ENCODE data around the gene PFKFB4.
A peak's percentile ranks its signal among the peaks of the same experiment; 100 is the strongest.

The PFKFB4 gene

DNA sequence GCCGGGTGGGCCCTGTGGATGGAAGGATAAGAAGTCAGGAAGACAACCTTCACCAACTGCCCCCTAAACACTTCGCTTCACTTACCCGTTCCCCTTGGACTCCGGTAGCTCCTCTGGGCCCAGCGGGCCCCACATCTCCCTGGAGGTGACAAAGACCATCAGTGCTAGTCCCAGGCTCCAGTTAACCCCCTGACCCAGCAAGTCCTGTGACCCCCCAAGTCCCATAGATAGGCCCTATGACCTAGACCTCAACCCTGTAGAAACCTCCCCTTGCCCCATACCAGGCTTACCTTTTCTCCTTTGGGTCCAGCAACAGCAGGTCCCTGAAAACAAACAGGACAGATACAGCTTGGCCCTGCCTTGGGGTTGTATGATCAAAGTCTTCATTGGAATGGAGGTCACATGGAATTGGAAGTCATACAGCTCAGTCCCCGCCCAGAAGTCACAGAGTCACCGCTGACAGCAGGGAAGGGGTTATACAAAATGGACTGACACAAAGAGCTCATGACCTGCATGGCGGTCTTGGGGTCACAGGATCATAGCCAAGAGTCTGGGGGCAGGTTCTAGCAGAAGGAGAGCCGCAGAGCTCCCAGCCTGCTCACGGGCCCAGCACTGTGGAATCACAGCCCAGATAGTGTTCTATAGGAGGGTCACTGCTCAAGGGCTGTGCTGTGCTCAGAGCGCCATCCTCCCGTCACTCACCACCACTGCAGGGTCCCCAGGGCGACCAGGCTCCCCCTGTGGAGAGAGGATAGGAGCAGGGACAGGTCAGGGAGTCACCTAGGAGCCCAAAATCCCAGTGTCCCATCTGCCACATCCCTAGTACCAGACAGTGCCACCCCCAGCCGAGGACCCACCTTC lies 25.2 kb upstream of the PFKFB4 start:
- no peak for DNase-seq

DNA sequence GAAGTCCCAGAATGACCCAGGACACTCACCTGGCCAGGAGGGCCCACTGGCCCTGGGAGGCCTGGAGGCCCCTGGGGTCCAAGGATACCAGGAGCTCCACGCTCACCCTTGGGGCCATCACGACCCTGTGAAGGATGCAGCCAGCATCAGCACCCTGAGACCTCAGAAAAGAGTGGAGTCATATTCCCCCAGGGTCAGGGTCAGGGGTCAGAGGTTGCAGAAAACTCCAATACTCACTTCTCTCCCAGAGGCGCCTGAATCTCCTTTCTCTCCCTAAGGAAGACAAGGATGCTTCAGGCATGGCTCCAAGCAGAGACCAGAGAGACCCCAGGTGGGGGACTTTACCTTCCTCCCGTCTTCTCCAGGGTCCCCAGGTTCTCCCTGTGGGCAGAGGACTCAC lies 20.0 kb upstream of the PFKFB4 start:
- DNase-seq: no peak

DNA sequence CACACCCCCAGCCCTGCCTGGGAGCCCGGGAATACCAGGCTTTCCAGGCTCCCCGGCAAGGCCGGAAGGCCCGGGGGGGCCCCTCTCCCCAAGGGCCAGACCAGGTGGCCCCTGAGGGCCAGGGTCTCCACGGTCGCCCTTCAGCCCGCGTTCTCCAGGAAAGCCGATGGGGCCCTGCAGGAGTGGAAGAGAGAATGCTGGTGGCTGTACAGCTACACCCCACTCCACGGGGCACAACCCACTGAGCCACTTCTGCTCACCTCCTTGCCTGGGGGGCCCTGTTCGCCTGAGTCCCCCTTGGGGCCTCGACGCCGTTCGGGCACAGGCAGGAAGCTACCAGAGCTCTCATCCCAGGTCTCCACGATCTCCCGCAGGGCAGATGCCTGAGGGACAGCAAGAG lies 18.8 kb upstream of the PFKFB4 start:
- DNase-seq: no peak

DNA sequence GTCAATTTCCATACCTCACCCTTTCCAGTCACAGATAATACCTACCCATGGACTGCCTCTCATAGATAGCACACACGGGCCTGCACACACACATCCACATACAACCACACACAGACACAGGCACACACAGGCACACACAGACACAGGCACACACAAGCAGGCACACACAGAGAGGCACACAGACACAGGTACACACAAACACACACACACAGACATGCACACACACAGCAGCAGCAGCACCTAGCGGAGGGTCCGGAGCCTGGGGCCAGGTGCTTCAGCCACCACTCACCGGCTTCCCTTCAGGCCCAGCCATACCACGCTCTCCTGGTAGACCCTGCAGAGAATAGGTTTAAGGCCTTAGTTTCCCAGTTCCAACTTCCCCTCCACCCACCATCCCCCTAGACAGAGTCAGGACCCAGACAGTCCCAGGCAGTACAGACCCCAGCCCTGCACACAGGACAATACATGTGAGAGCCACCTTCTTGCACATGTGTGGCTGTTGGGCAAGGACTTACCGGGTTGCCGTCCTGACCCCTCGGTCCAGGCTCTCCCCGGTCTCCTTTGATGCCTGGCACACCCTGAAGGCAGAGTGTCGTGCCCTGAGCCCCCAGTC lies 17.5 kb upstream of the PFKFB4 start:
- DNase-seq: no peak

DNA sequence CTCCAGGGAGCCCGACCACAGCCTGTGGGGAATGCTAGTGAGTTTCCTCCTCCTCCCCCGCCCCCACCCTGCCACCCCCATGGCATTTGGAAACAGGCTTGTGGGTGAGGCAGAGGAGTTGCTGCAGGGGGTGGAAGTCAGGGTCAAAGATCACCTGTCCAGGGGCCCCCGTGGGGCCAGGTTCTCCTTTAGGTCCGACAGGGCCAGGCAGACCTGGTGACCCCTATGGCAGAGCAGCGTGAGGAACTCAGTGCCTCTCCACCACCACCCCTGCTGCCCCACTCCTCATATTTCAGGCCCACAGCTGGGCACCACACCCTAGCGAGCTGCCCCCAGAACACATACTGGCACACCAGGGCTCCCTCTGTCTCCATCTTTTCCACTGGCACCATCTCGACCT lies 15.9 kb upstream of the PFKFB4 start:
- DNase-seq: no peak

DNA sequence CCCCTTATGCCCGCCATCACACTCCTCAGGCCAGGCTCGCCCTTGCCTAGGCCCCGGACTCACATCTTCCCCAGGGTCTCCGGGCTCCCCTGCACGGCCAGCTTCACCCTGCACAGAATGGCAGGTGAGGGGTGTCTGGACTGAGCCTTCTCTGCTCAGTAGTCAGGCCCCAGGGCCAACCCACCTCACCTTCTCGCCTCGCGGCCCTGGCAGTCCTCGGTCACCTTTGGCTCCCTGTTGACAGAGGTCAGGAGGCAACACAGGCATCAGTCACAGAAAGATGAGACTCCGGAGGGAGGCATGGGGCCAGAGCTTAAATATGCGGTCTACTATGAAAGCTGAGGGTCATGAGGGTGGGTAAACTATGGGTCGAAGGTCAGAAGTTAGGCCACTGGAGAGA lies 15.3 kb upstream of the PFKFB4 start:
- no peak for DNase-seq

DNA sequence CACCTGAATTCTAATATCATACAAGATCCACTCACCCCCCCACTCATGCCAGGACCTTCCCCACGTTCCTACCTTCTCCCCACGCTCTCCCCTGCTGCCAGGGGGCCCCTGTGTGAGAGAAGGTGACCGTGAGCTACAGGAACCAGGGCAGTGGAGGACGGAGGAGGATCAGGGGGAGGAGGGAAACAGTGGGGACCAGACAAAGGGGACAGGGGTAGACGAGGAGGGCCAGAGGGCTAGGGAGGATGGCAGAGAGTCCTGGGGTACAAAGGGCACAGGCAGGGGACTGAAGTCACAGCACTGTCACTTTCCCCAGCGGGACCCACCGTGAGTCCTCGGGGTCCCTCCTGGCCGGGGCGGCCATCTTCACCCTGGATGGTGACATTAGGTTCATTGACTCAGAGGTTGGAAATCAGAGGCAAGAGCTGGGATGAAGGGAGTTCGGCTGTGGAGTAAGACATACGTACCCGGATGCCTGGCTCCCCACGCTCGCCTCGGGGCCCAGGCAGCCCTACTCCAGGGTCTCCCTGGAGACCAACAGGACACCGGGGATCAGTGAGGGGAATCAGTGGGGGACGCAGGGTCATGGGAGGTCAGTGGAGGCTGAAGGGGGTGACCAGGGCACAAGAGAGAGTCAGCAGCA lies 13.3 kb upstream of the PFKFB4 start:
- no peak for DNase-seq

DNA sequence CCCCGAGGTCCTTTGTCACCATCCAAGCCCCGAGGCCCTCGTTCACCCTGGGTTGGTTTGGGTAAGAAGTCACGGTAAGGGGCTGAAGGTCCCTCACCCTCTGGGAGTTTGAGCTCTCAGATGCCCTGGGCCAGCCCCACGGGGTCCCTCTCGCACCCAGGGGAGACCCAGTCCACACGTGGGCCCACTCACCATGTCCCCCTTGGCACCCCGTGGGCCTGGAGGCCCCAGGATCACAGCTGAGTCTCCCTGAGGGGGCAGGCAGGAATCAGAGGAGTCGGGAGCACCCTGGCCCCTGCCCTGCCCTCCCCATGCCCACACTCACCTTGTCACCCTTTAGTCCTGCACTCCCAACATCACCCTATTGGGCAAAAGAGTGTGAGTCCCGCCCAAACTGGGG lies 12.8 kb upstream of the PFKFB4 start:
- no peak for DNase-seq

DNA sequence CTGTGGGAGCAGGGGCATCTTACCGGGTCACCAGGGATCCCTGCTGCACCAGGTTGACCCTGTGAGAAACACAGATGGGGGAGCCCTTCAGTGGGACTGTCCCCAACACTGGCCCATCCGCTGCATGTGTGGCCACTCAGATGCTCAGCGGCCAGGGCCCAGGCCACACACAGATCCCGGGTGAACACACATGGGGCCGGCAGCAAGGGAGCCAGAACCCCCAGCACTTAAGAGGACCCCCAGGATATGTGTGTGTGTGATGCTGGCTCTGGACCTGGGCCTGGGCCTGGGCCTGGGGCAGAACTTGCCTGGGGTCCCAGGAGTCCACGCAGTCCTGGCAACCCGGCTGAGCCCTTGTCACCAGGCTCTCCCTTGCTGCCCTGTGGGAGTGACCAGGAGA lies 11.9 kb upstream of the PFKFB4 start:
- no peak for DNase-seq

DNA sequence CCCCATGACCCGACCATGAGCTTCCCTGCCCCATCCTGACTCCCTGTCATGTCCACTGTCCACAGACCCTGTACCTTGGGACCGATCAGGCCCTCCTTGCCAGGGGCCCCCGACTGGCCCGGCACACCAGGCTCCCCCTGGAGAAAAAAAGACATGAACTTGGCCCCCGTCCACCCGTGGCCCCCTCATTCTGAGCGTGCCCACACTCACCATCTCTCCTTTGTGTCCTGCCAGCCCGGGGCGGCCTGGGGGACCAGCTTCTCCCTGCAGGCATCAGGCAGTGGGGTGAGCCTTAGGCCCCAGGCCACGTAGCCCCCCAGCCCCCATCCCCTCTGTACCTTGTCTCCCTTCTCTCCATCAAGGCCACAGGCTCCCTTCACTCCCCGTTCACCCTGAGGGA lies 10.9 kb upstream of the PFKFB4 start:
- DNase-seq: no peak

DNA sequence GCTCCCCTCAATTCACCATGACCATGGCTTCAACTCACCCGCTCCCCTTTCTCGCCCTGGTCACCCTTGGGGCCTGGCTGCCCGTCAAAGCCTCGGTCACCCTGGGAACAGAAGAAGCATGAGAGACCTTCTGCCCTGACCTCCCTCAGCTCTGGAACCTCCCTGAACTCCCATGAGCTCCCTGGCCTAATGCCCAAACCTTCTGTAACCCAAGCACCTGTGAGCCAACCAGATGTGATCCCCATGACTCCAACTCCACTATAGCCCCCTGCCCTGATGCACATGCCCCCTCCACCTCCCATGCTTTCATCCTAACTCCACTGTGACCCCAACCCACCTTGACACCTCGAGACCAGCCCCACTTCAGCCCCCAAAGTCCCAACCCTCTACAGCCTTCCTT lies 10.5 kb upstream of the PFKFB4 start:
- peak; percentile 64 for DNase-seq

DNA sequence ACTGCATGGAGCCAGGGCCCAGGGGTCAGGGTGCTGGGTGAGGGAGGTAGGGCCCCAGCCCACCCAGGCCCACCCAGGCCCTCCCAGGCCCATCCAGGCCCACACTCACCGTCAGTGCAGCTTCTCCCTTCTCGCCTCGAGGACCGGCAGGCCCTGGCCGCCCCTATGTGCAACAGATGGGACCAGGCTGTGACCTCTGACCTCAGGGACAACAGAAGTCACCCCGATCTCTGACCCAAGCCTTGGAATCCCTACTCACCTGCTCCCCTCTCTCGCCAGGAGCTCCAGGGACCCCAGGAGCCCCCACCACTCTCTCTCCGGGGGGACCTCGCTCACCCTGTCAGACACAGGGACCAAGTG lies 9.8 kb upstream of the PFKFB4 start:
- no peak for DNase-seq

DNA sequence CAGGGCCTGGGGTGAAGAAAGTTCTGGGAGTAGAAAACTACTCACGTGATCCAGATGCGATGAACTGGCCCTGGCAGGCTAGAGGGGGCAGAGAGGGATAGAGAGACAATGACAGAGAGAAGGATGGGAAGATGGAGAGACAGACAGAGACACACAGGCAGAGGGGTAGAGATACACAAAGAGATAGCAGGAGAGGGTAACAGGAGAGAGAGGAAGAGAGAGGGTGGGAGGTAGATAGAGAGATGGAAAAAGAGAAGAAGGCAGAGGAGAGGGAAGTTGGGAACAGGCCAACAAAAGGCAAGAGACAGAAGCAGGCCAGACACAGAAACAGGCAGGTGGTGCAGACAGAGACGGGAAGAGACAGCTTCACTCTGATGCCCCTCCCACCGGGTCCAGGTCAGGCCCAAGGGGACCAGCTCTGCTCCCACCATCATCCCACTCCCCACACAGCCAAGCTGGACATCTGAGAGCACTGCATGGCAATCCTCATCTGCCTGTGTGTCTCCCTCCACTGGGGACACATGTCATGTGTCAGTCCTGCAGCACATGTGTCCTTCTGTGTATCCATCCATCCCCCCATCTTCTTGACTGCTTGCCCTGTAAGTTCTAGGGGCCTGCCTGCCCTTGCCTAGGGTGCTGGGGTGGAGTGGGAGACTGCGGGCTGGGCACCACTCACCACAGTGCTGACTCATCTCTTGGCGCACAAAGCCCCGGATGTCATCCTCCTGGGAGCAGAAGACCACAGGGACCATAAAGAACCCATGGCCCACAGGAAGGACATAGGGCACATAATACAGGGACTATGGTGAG lies 9.2 kb upstream of the PFKFB4 start:
- peak; percentile 32 for DNase-seq

DNA sequence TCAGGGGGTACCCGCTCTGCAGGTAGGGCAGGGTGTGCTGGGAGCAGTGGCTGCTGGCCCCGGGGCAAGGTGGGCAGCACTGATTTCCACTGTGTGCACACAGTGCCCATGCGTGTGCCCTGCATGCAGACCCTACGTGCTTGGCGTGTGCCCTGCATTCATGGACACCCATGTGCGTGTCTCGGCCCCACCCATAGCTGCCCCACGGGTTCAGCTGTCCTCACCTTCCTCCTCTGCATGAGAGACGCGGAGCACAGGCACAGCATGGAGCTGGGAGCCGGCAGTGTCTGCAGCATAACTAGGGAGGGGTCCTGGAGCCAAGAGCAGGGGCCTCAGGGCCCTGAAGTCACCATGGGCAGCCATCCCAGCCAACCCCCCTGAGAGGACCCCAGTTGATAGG lies 8.6 kb upstream of the PFKFB4 start:
- no peak for DNase-seq

DNA sequence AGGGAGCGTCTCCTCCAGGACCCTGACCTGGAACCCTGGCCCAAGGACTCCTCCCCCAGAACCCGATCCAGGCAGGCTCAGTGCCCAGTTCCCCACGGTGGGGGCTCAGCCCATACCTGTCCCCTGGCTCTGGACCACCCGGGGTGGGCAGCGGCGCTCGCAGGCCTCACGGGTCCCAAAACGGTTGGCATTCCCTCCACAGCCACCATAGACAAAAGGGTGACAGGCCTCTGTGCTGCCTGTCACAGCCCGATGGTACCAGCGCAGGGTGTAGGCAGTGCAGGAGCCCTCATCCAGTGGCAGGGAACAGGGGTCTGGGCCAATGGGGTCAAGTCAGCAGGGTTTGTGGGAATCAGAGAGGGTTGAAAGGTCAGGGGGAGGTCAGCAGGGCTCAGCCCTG lies 8.1 kb upstream of the PFKFB4 start:
- no peak for DNase-seq

DNA sequence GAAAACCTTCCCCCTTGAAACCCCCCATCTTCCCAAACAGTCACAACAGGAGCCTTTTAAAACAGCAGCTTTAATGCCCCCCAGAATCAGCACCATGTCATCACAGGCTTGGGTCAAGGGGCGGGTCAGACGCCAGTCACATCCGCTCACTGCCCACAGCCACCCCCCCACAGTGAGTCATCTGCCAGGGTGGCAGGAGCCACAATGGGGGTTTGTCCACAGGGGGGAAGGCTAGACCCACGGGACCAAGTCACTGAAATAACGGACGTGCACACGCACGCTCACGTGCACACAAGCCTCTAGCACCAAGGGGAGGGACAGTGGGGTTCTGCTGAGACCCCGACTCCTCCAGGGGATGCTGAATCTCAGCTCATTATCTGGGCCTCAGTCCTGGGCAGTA lies 7.4 kb upstream of the PFKFB4 start:
- no peak for DNase-seq

DNA sequence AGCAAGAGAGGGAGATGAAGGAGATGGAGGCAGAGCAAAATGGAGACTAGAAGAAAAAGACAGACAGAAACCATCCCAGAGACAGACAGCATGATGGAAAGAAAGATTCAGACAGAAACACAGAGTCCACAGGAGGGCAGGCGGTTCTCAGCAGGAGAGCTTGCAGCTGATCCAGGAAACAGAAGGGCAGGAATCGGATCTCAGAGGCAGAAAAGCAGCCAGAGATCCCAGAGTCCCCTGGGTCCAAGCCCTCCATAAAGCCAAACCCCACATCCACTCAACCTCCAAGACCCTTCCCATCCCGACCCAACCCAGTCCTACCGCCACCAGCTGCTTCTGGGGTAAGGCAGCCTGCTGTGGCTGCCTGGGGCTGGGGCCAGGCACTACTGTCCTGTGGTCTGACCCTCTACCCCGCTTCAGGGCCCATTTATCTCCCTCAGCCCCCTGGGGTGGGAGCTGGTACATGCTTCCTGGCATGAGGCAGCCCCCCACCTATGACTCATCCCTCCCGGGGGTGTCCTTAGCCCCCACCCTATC lies 6.8 kb upstream of the PFKFB4 start, which contains the start of gene UCN2:
Gene UCN2, minus strand, starts transcription at position 400 of the 537 bp plus-strand sequence. CDS start 657 bp downstream, outside the sequence.
- DNase-seq: no peak

DNA sequence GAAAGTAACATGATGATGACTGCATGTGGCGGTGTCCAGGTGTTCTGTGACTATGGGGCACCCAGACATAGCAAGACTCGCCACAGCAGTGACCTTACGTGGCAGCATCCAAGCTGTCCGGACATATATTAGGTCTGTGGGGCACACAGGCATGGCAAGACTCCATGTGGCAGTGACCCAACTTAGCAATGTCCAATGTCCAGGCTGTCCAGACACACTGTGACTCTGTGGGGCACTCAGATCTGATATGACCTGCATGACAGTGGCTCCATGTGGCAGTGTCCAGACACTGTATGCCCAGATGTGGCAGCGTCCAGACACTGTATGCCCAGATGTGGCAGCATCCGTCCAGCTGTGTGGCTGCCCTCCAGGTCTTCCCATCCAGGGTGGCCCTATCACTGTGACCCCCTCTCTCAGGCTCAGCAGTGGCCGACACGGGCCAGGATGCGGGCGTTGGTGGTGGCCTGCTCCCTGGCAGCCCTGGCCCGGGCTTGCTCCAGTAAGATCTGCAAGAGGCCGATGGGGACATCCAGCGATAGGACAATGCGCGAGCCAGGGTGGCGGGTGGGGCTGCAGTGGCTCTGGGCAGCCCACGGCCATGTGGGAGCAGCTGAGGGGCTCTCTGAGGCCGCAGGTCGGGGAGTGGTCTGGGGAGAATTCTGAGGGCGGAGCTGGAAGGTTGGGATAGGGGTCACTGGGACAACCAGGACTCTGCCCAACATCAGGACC lies 5.9 kb upstream of the PFKFB4 start:
- no peak for DNase-seq

DNA sequence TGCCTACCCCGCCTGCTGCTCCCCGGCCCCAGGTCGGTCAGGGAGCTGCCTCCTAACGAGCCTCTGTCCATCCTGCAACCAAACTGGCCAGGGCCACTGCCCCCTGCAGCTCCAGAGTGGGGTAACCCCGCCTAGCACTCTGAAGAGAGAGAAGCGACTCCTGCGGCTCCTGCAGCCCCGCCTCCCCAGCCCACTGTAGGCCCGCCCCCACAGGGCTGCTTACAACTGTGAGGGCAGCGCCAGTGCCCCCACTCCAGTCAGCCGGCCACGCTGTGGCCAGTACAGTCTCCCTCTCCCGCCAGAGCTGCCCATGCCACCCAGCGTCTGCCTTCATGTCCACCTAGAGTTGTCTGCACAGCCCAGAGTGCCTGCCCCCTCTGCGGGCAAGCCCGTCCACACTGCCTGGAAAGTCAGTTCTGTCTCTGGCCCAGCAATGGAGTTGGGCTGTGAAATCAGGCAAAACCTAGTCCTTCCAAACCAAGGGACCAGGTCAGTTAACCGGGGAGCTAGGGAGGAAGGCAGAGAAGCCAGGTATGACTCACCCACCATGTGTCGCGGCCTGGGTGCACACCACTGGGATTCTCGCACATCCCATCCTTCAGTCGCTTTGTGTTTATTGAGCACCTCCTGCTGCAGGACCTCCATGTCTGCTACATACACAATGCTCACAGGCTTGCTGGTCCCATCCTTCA lies 4.6 kb upstream of the PFKFB4 start:
- DNase-seq: no peak

DNA sequence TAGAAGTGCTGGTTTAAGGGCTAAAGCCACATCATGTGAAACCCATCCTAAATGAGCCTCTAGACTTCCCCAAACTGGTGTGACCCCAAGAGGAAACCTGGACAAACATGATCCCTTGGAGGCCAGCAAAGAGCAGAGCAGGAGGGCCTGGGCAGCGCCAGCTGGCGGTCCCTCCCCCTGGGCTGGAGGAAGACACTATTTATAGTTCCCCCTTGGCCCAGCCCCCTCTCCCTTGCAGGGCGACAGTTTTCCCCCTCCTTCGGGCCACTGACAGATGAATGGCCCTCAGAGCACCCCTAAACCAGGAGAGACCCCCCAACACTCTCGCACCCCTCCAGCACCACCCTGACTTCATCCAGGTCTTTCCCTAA lies 4.0 kb upstream of the PFKFB4 start:
- DNase-seq: peak; percentile 18

DNA sequence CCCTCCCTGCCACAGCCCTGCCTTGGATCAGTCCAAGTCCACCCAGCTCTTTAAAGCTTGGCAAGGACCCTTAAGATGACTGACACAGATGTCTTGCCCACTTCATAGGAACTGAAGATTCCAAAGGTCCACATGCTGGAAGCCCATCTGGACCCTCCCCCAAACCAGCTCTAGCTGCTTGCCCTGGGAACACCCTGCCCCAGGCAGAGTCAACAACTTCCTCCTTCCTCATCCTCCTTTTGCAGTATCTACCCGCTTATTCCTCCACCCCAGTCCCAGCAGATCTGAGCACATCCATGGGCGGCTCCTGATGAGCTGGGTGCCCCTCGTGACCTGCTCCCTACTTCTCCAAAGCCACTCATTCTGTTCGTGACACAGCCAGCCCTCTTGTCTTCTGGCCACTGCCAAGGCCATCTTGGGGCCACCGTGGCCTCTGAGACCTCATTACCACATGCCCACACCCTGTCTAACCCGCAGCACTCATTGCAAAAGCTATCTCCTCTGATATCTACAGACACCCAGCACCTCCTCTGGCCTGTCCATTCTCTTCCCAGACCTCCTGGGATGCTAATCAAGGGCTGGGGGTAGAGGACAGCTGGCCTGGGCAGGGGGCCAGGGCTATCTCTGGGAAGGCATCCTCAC lies 2.0 kb upstream of the PFKFB4 start:
- no peak for DNase-seq
